ENCODE results near the gene ALDOA. TPM values are rescaled to one million over a fixed set of nuclear protein-coding genes. Genes with fewer than 3 reads are reported as not detected.

ALDOA gene
- total RNA-seq, 3 donors from 2014 or later, result 479 to 672 (median 540) TPM

- Histone ChIP-seq H3K36me3 (no peaks in the 10 kb centered on the region), H3K27ac (no peak within 1 kb of the TSS), H3K27me3 (peaks cover 0 to 29% of the 10 kb centered on the region in 2 donors), H3K4me1 (no peaks in the 10 kb centered on the region), H3K9me3 (no peaks in the 10 kb centered on the region), H3K4me3 (no peak within 1 kb of the TSS)
- TF ChIP-seq POLR2AphosphoS5 (IDR thresholded peaks at IDR 0.05), result no peak
- no peak for TF ChIP-seq CTCF (IDR thresholded peaks at IDR 0.05)
- TF ChIP-seq POLR2A (IDR thresholded peaks at IDR 0.05), result no peak
- intact Hi-C loops (cut with DNase I; ENCODE audit: low total_unique reads), result no loop called here
- DNase-seq (ENCODE audit: low spot score in 2 of 2), result no peak
These were observed 42.7 kb upstream of the ALDOA start, which contains the start of gene C16orf92 for GRCh38 chr16:30022887-30023286. Gene C16orf92, plus strand, starts transcription at chr16:30023198. Its CDS starts 143 bp downstream, at chr16:30023341.

DNA sequence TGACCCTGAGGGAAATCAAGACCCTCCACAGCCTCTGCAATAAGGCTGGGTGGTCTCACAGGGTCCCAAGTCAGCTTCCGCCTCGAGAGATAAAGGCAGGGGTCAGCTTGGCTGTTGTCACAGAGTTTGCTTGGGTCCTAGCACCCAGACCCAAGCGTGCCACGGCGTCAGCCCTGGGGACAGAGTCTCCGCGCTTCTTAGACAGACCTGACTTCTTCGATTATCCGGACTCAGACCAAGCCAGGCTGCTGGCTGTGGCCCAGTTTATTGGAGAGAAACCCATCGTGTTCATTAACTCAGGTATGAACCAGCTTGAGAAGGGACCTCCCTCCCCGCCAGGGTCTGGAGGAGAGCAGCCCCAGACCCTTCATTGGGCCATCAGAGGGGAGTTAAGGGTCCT is 42.0 kb upstream of the ALDOA start:
- Histone ChIP-seq H3K27me3 (peaks cover 0 to 29% of the 10 kb centered on the region in 2 donors), H3K36me3 (no peaks in the 10 kb centered on the region), H3K27ac (no peak overlapping the region), H3K4me3 (no peak overlapping the region), H3K4me1 (no peaks in the 10 kb centered on the region), H3K9me3 (no peaks in the 10 kb centered on the region)
- DNase-seq (ENCODE audit: low spot score in 2 of 2), result no peak
- intact Hi-C loops (cut with DNase I; ENCODE audit: low total_unique reads), result no loop called here
- TF ChIP-seq POLR2AphosphoS5 (IDR thresholded peaks at IDR 0.05) (no peak), CTCF (IDR thresholded peaks at IDR 0.05) (no peak), POLR2A (IDR thresholded peaks at IDR 0.05) (no peak)

DNA sequence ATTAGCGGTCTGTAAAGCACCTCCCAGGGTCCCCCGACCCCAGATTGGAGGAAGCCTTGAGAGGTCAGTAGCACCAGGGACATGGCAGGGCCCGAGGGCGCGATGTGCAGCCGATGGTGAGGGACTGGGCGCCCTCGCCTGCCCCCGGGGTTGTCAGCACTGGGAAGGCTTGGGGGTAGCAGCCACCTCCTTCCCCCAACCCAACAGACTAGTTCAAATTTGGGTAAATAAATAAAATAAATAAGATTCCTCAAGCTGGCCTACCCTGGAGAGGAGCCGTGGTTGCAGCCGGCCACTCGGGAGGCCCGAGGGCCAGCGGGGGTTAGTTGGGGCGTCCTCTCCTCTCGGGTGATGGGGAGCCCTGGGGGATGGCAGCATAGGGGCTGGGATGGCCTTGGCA is 41.1 kb upstream of the ALDOA start:
- intact Hi-C loops (cut with DNase I; ENCODE audit: low total_unique reads), result no loop called here
- Histone ChIP-seq H3K36me3 (no peaks in the 10 kb centered on the region), H3K27me3 (peaks cover 0 to 32% of the 10 kb centered on the region in 2 donors), H3K4me1 (no peaks in the 10 kb centered on the region), H3K4me3 (no peak overlapping the region), H3K9me3 (no peaks in the 10 kb centered on the region), H3K27ac (no peak overlapping the region)
- TF ChIP-seq CTCF (IDR thresholded peaks at IDR 0.05) (no peak), POLR2A (IDR thresholded peaks at IDR 0.05) (no peak)
- no peak for DNase-seq (ENCODE audit: low spot score in 2 of 2)

- Histone ChIP-seq H3K4me3 (no peak overlapping the region), H3K9me3 (no peaks in the 10 kb centered on the region), H3K27me3 (peaks cover under 1 to 39% of the 10 kb centered on the region in 2 donors), H3K4me1 (no peaks in the 10 kb centered on the region), H3K36me3 (no peaks in the 10 kb centered on the region), H3K27ac (no peak overlapping the region)
- intact Hi-C loops (cut with DNase I; ENCODE audit: low total_unique reads), result no loop called here
- no peak for DNase-seq (ENCODE audit: low spot score in 2 of 2)
- TF ChIP-seq POLR2A (IDR thresholded peaks at IDR 0.05) (no peak), POLR2AphosphoS5 (IDR thresholded peaks at IDR 0.05) (no peak), CTCF (IDR thresholded peaks at IDR 0.05) (no peak)
These were observed 40.4 kb upstream of the ALDOA start for GRCh38 chr16:30025156-30025555.

DNA sequence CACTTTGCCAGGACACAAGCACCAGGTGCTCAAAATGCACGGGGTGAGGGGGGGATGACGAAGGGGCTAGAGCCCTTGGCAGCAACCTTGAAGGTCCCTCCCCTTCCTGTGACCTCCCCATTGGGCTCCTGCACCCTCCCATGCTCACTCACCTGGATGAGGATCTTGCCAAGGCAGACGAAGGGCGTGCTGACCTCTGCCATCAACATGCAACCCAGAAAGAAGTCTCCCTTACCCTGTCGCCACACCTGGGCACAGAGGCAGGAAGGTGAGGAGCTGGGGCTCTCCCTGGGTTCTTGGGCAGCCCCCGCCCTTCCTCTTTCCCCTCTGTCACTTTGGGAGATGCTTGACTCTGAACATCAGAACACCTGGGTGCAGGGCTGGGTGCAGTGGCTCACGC is 40.0 kb upstream of the ALDOA start:
- DNase-seq (ENCODE audit: low spot score in 2 of 2), result no peak
- Histone ChIP-seq H3K9me3 (no peaks in the 10 kb centered on the region), H3K27me3 (peaks cover 3 to 43% of the 10 kb centered on the region in 2 donors), H3K36me3 (no peaks in the 10 kb centered on the region), H3K4me3 (no peak overlapping the region), H3K4me1 (no peaks in the 10 kb centered on the region), H3K27ac (no peak overlapping the region)
- intact Hi-C loops (cut with DNase I; ENCODE audit: low total_unique reads), result no loop called here
- no peak for TF ChIP-seq POLR2A (IDR thresholded peaks at IDR 0.05)

DNA sequence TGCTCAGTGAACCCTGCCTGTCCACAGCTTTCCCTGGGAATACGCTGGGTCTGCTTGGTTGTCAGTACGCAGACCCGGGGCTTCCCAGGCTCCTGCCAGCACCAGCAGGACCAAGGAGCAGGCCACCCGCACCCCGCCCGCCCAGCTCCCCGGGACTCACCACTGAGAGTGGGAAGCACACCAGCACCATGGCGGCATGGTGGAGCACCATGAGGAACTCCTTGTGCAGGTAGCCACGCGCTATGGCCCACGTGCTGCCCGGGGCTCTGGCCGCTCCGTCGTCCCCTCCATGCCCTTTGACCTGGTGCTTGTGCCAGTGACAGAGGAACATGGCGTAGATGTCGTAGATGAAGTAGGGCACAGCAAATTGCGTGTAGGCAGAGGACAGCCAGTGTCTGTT is 39.1 kb upstream of the ALDOA start:
- H3K27ac ChIP-seq, result no peak overlapping the region
- TF ChIP-seq POLR2AphosphoS5 (IDR thresholded peaks at IDR 0.05) (no peak), POLR2A (IDR thresholded peaks at IDR 0.05) (no peak), CTCF (IDR thresholded peaks at IDR 0.05) (no peak)
- H3K27me3 ChIP-seq, result peaks cover 8 to 52% of the 10 kb centered on the region in 2 donors
- no peaks in the 10 kb centered on the region for H3K36me3 ChIP-seq
- no peak overlapping the region for H3K4me3 ChIP-seq
- no peaks in the 10 kb centered on the region for H3K9me3 ChIP-seq
- no peak for DNase-seq (ENCODE audit: low spot score in 2 of 2)
- intact Hi-C loops (cut with DNase I; ENCODE audit: low total_unique reads), result no loop called here
- H3K4me1 ChIP-seq, result no peaks in the 10 kb centered on the region
